ENCODE results near the gene USP17L18. TPM values are rescaled to one million over a fixed set of nuclear protein-coding genes. Genes with fewer than 3 reads are reported as not detected.
A peak's percentile ranks its signal among the peaks of the same experiment; 100 is the strongest.
"Not testable (repeated sequence)": the region's sequence is repeated elsewhere in the genome, so short reads cannot be mapped to it uniquely, and the experiment has no call there.

The USP17L18 gene
- total RNA-seq: not detected

- not testable (repeated sequence) for H3K4me1 ChIP-seq; H3K4me3 ChIP-seq; H3K27me3 ChIP-seq; H3K36me3 ChIP-seq; H3K27ac ChIP-seq; ATAC-seq (ENCODE audit: low FRiP score in 2 of 2); H3K9me3 ChIP-seq
- 92 to 96% methylated on average over 12 to 14 of the region's 26 CpGs for WGBS, 2 donors
- peak in 1 of 2 donors; percentile 20 for DNase-seq
Measured at GRCh38 chr4:9247953-9248680, at the start of gene USP17L18. TSS of gene USP17L18 (plus strand) at chr4:9248630. CDS start at chr4:9248630, 0 bp downstream.

GRCh38 chr4:9210357-9210756 is 38.1 kb upstream of the USP17L18 start, which contains the start of gene USP17L10:
TSS of gene USP17L10 (plus strand) at chr4:9210657. CDS start at chr4:9210657, 0 bp downstream.
- no CpG with 5 or more reads among the region's 13 CpGs for WGBS, 2 donors
- H3K9me3 ChIP-seq; H3K27me3 ChIP-seq; H3K4me3 ChIP-seq; DNase-seq; H3K4me1 ChIP-seq; H3K27ac ChIP-seq; ATAC-seq (ENCODE audit: low FRiP score in 2 of 2); H3K36me3 ChIP-seq: not testable (repeated sequence)

GRCh38 chr4:9214701-9215100 is 33.7 kb upstream of the USP17L18 start:
- 75 to 78% methylated on average over 9 to 11 of the region's 14 CpGs for WGBS, 2 donors
- not testable (repeated sequence) for ATAC-seq (ENCODE audit: low FRiP score in 2 of 2); H3K9me3 ChIP-seq; H3K36me3 ChIP-seq; H3K27ac ChIP-seq; H3K27me3 ChIP-seq; H3K4me1 ChIP-seq; H3K4me3 ChIP-seq
- DNase-seq: peak in 1 of 2 donors; percentile 19

GRCh38 chr4:9215105-9215504 is 33.3 kb upstream of the USP17L18 start, which contains the start of gene USP17L11:
TSS of gene USP17L11 (plus strand) at chr4:9215405. CDS start at chr4:9215405, 0 bp downstream.
- H3K4me1 ChIP-seq, H3K27ac ChIP-seq: not testable (repeated sequence)
- WGBS, 2 donors: no CpG with 5 or more reads among the region's 14 CpGs

GRCh38 chr4:9219852-9220251 is 28.6 kb upstream of the USP17L18 start, which contains the start of gene USP17L12:
TSS of gene USP17L12 (plus strand) at chr4:9220152. CDS start at chr4:9220152, 0 bp downstream.
- WGBS, 2 donors: no CpG with 5 or more reads among the region's 13 CpGs
- H3K4me1 ChIP-seq; DNase-seq; H3K4me3 ChIP-seq; H3K27ac ChIP-seq; H3K9me3 ChIP-seq; H3K27me3 ChIP-seq; ATAC-seq (ENCODE audit: low FRiP score in 2 of 2); H3K36me3 ChIP-seq: not testable (repeated sequence)

More at GRCh38 chr4:9215105-9215504, 33.3 kb upstream of the USP17L18 start, which contains the start of gene USP17L11:
- H3K36me3 ChIP-seq; H3K4me3 ChIP-seq; DNase-seq; H3K27me3 ChIP-seq; H3K9me3 ChIP-seq; ATAC-seq (ENCODE audit: low FRiP score in 2 of 2): not testable (repeated sequence)

- H3K27ac ChIP-seq; H3K4me1 ChIP-seq; H3K27me3 ChIP-seq; H3K4me3 ChIP-seq; H3K36me3 ChIP-seq; DNase-seq; H3K9me3 ChIP-seq; ATAC-seq (ENCODE audit: low FRiP score in 2 of 2): not testable (repeated sequence)
- WGBS, 2 donors: no CpG with 5 or more reads among the region's 14 CpGs
Measured at GRCh38 chr4:9224596-9224995, 23.8 kb upstream of the USP17L18 start, which contains the start of gene USP17L13. TSS of gene USP17L13 (plus strand) at chr4:9224896. CDS start at chr4:9224896, 0 bp downstream.

- H3K4me1 ChIP-seq; H3K9me3 ChIP-seq; ATAC-seq (ENCODE audit: low FRiP score in 2 of 2); H3K27me3 ChIP-seq; H3K36me3 ChIP-seq; H3K27ac ChIP-seq; H3K4me3 ChIP-seq: not testable (repeated sequence)
- DNase-seq: peak in 1 of 2 donors; percentile 10
- WGBS, 2 donors: 92 to 93% methylated on average over 5 of the region's 8 CpGs
Measured at GRCh38 chr4:9230249-9230648, 18.2 kb upstream of the USP17L18 start.

- H3K4me3 ChIP-seq; H3K27me3 ChIP-seq; DNase-seq; H3K9me3 ChIP-seq; H3K36me3 ChIP-seq; ATAC-seq (ENCODE audit: low FRiP score in 2 of 2); H3K4me1 ChIP-seq; H3K27ac ChIP-seq: not testable (repeated sequence)
- no CpG with 5 or more reads among the region's 15 CpGs for WGBS, 2 donors
Measured at GRCh38 chr4:9234085-9234484, 14.3 kb upstream of the USP17L18 start, which contains the start of gene USP17L15. TSS of gene USP17L15 (plus strand) at chr4:9234385. CDS start at chr4:9234385, 0 bp downstream.

- not testable (repeated sequence) for H3K4me1 ChIP-seq; H3K9me3 ChIP-seq; H3K36me3 ChIP-seq; H3K27me3 ChIP-seq; H3K4me3 ChIP-seq; ATAC-seq (ENCODE audit: low FRiP score in 2 of 2); H3K27ac ChIP-seq
- WGBS, 2 donors: no CpG with 5 or more reads among the region's 12 CpGs
- DNase-seq: peak in 1 of 2 donors; percentile 15
Measured at GRCh38 chr4:9238461-9238860, 10.0 kb upstream of the USP17L18 start.

- not testable (repeated sequence) for H3K9me3 ChIP-seq; H3K4me3 ChIP-seq; ATAC-seq (ENCODE audit: low FRiP score in 2 of 2); H3K27ac ChIP-seq; H3K27me3 ChIP-seq; H3K4me1 ChIP-seq; DNase-seq; H3K36me3 ChIP-seq
- WGBS, 2 donors: 83 to 88% methylated on average over 7 of the region's 14 CpGs
Measured at GRCh38 chr4:9243579-9243978, 4.9 kb upstream of the USP17L18 start, which contains the start of gene USP17L17. TSS of gene USP17L17 (plus strand) at chr4:9243879. CDS start at chr4:9243879, 0 bp downstream.

- no CpG with 5 or more reads among the region's 13 CpGs for WGBS, 2 donors
- H3K36me3 ChIP-seq; H3K27me3 ChIP-seq; H3K9me3 ChIP-seq; H3K4me1 ChIP-seq; H3K27ac ChIP-seq; ATAC-seq (ENCODE audit: low FRiP score in 2 of 2); DNase-seq; H3K4me3 ChIP-seq: not testable (repeated sequence)
Measured at GRCh38 chr4:9253078-9253477, 4.6 kb downstream of the USP17L18 start, which contains the start of gene USP17L19. TSS of gene USP17L19 (plus strand) at chr4:9253378. CDS start at chr4:9253378, 0 bp downstream.

GRCh38 chr4:9257824-9258223 is 9.4 kb downstream of the USP17L18 start, which contains the start of gene USP17L20:
TSS of gene USP17L20 (plus strand) at chr4:9258124. CDS start at chr4:9258124, 0 bp downstream.
- WGBS, 2 donors: no CpG with 5 or more reads among the region's 15 CpGs
- DNase-seq; H3K4me3 ChIP-seq; H3K9me3 ChIP-seq; H3K27me3 ChIP-seq; H3K4me1 ChIP-seq; H3K36me3 ChIP-seq; H3K27ac ChIP-seq; ATAC-seq (ENCODE audit: low FRiP score in 2 of 2): not testable (repeated sequence)

- not testable (repeated sequence) for ATAC-seq (ENCODE audit: low FRiP score in 2 of 2); H3K27me3 ChIP-seq; H3K9me3 ChIP-seq; H3K4me1 ChIP-seq; H3K4me3 ChIP-seq; H3K36me3 ChIP-seq; H3K27ac ChIP-seq; DNase-seq
- no CpG with 5 or more reads among the region's 13 CpGs for WGBS, 2 donors
Measured at GRCh38 chr4:9262572-9262971, 14.1 kb downstream of the USP17L18 start, which contains the start of gene USP17L21. TSS of gene USP17L21 (plus strand) at chr4:9262872. CDS start at chr4:9262872, 0 bp downstream.

Measured in upper lobe of left lung (tissue), 6 donors.